NCI-H1694 treated with DMSO at 0.1 percent for 48 hours (cell line): Measurements from ENCODE around the gene BANK1.
A peak's percentile ranks its signal among the peaks of the same experiment; 100 is the strongest.

Experiments
- DNase-seq: peaks from one replicate; lab custom pipeline; 2025; lab: John Stamatoyannopoulos, UW

BANK1 gene

GRCh38 chr4:101790521-101791181, at the start of gene BANK1:
Gene BANK1 (plus strand): TSS chr4:101790730. CDS start chr4:101790881, 151 bp downstream.
- DNase-seq, result no peak

GRCh38 chr4:101753721-101754120, 36.8 kb upstream of the BANK1 start:
- DNase-seq, result no peak

GRCh38 chr4:101756181-101756580, 34.3 kb upstream of the BANK1 start:
- DNase-seq, result no peak

GRCh38 chr4:101761405-101761804, 29.1 kb upstream of the BANK1 start:
- DNase-seq, result no peak

GRCh38 chr4:101762025-101762424, 28.5 kb upstream of the BANK1 start:
- no peak for DNase-seq

- DNase-seq, result no peak
These were observed 28.0 kb upstream of the BANK1 start for GRCh38 chr4:101762534-101762933.

- DNase-seq, result peak; percentile 22
These were observed 27.0 kb upstream of the BANK1 start for GRCh38 chr4:101763576-101763975.

GRCh38 chr4:101774807-101775206, 15.7 kb upstream of the BANK1 start:
- no peak for DNase-seq

- DNase-seq, result no peak
These were observed 13.1 kb upstream of the BANK1 start for GRCh38 chr4:101777431-101777830.

GRCh38 chr4:101780284-101780683, 10.2 kb upstream of the BANK1 start:
- no peak for DNase-seq

GRCh38 chr4:101782546-101782945, 8.0 kb upstream of the BANK1 start:
- no peak for DNase-seq

- DNase-seq, result no peak
These were observed 5.6 kb upstream of the BANK1 start for GRCh38 chr4:101784957-101785356.

GRCh38 chr4:101785486-101785885, 5.0 kb upstream of the BANK1 start:
- DNase-seq, result no peak

- no peak for DNase-seq
These were observed 2.7 kb upstream of the BANK1 start for GRCh38 chr4:101787701-101788316.

- DNase-seq, result no peak
These were observed 640 bp downstream of the BANK1 start for GRCh38 chr4:101791182-101791558.

- DNase-seq, result no peak
These were observed 1.6 kb downstream of the BANK1 start for GRCh38 chr4:101792056-101792590.

GRCh38 chr4:101793397-101793796, 2.9 kb downstream of the BANK1 start:
- DNase-seq, result no peak

- no peak for DNase-seq
These were observed 4.3 kb downstream of the BANK1 start for GRCh38 chr4:101794806-101795205.

- no peak for DNase-seq
These were observed 5.2 kb downstream of the BANK1 start for GRCh38 chr4:101795704-101796103.

GRCh38 chr4:101801958-101802357, 11.4 kb downstream of the BANK1 start:
- no peak for DNase-seq

- peak; percentile 29 for DNase-seq
These were observed 16.4 kb downstream of the BANK1 start for GRCh38 chr4:101806914-101807313.

- no peak for DNase-seq
These were observed 16.8 kb downstream of the BANK1 start for GRCh38 chr4:101807351-101807750.

- DNase-seq, result no peak
These were observed 23.1 kb downstream of the BANK1 start for GRCh38 chr4:101813604-101814003.

GRCh38 chr4:101818362-101818761, 27.8 kb downstream of the BANK1 start:
- DNase-seq, result no peak
